Measurements from ENCODE around the gene SOBP. TPM values are rescaled to one million over a fixed set of nuclear protein-coding genes. Genes with fewer than 3 reads are reported as not detected.
A peak's percentile ranks its signal among the peaks of the same experiment; 100 is the strongest.

Gene SOBP
- total RNA-seq, 1 donor from 2014 or later: 18.5 TPM

GRCh38 chr6:107626645-107627044 is 136.7 kb downstream of the SOBP start:
- no peak for DNase-seq (ENCODE audit: low spot score)
- intact Hi-C loops (cut with DNase I): no loop called here
- no peak for ATAC-seq

GRCh38 chr6:107627969-107628368 is 138.1 kb downstream of the SOBP start:
- DNase-seq (ENCODE audit: low spot score) (no peak), ATAC-seq (no peak)
- intact Hi-C loops (cut with DNase I): no loop called here

- no peak for ATAC-seq
- DNase-seq (ENCODE audit: low spot score): no peak
- intact Hi-C loops (cut with DNase I): no loop called here
Measured at GRCh38 chr6:107628878-107629277, 139.0 kb downstream of the SOBP start.

- DNase-seq (ENCODE audit: low spot score) (no peak), ATAC-seq (no peak)
- intact Hi-C loops (cut with DNase I): no loop called here
Measured at GRCh38 chr6:107629548-107630129, 139.7 kb downstream of the SOBP start.

- intact Hi-C loops (cut with DNase I): no loop called here
- DNase-seq (ENCODE audit: low spot score): no peak
- ATAC-seq: no peak
Measured at GRCh38 chr6:107630348-107630977, 140.5 kb downstream of the SOBP start.

- intact Hi-C loops (cut with DNase I): no loop called here
- ATAC-seq (no peak), DNase-seq (ENCODE audit: low spot score) (no peak)
Measured at GRCh38 chr6:107632381-107633136, 142.6 kb downstream of the SOBP start.

GRCh38 chr6:107633680-107634323 is 143.9 kb downstream of the SOBP start:
- intact Hi-C loops (cut with DNase I): no loop called here
- no peak for DNase-seq (ENCODE audit: low spot score)
- peak; percentile 51 for ATAC-seq

- intact Hi-C loops (cut with DNase I): no loop called here
- DNase-seq (ENCODE audit: low spot score) (no peak), ATAC-seq (peak; percentile 49)
Measured at GRCh38 chr6:107634324-107635056, 144.6 kb downstream of the SOBP start.

GRCh38 chr6:107635057-107635515 is 145.2 kb downstream of the SOBP start:
- ATAC-seq (no peak), DNase-seq (ENCODE audit: low spot score) (no peak)
- intact Hi-C loops (cut with DNase I): no loop called here

- no peak for ATAC-seq
- DNase-seq (ENCODE audit: low spot score): no peak
- intact Hi-C loops (cut with DNase I): no loop called here
Measured at GRCh38 chr6:107636486-107636885, 146.6 kb downstream of the SOBP start.

GRCh38 chr6:107637316-107638315 is 147.7 kb downstream of the SOBP start:
- intact Hi-C loops (cut with DNase I): no loop called here

GRCh38 chr6:107638493-107638892 is 148.6 kb downstream of the SOBP start:
- no peak for ATAC-seq
- intact Hi-C loops (cut with DNase I): no loop called here
- no peak for DNase-seq (ENCODE audit: low spot score)

More at GRCh38 chr6:107637316-107638315, 147.7 kb downstream of the SOBP start:
- DNase-seq (ENCODE audit: low spot score) (no peak), ATAC-seq (no peak)

- ATAC-seq (no peak), DNase-seq (ENCODE audit: low spot score) (no peak)
- intact Hi-C loops (cut with DNase I): no loop called here
Measured at GRCh38 chr6:107639511-107639910, 149.6 kb downstream of the SOBP start.

GRCh38 chr6:107641071-107641470 is 151.2 kb downstream of the SOBP start:
- DNase-seq (ENCODE audit: low spot score): no peak
- ATAC-seq: peak; percentile 4
- intact Hi-C loops (cut with DNase I): no loop called here

- intact Hi-C loops (cut with DNase I): no loop called here
- no peak for DNase-seq (ENCODE audit: low spot score)
- ATAC-seq: peak; percentile 24
Measured at GRCh38 chr6:107641500-107641941, 151.6 kb downstream of the SOBP start.

- no peak for DNase-seq (ENCODE audit: low spot score)
- intact Hi-C loops (cut with DNase I): no loop called here
- peak; percentile 76 for ATAC-seq
Measured at GRCh38 chr6:107642095-107642860, 152.4 kb downstream of the SOBP start.

GRCh38 chr6:107642861-107643328 is 153.0 kb downstream of the SOBP start:
- no peak for DNase-seq (ENCODE audit: low spot score)
- ATAC-seq: no peak
- intact Hi-C loops (cut with DNase I): no loop called here
